HFFc6 (cell line): ENCODE measurements around the gene PGD. TPM values are rescaled to one million over a fixed set of nuclear protein-coding genes. Genes with fewer than 3 reads are reported as not detected.

Experiments
- DNase-seq: peaks from one replicate; pipeline ENCODE4 v3.0.0-alpha.2; 2018
- H3K27ac Mint-ChIP-seq: 2 replicates; pipeline ENCODE4 v1.8.0; 2020; ENCODE audit warnings: mild to moderate bottlenecking, mixed read lengths
- H3K27me3 Mint-ChIP-seq: 2 replicates; pipeline ENCODE4 v1.8.0; 2021; ENCODE audit warnings: mild to moderate bottlenecking, moderate library complexity, mixed read lengths; ENCODE audit not compliant: insufficient read depth
- H3K36me3 Mint-ChIP-seq: 2 replicates; pipeline ENCODE4 v1.8.0; 2021; ENCODE audit warnings: low read depth, mixed read lengths
- H3K4me1 Mint-ChIP-seq: 2 replicates; pipeline ENCODE4 v1.8.0; 2020; ENCODE audit warnings: low read depth, mixed read lengths
- H3K4me3 Mint-ChIP-seq: 2 replicates; pipeline ENCODE4 v1.8.0; 2020; ENCODE audit warnings: mild to moderate bottlenecking, moderate library complexity, mixed read lengths
- H3K9me3 Mint-ChIP-seq: 2 replicates; pipeline ENCODE4 v1.8.0; 2020; ENCODE audit warnings: mild to moderate bottlenecking, mixed read lengths
- total RNA-seq, 6 experiments: library from RNA; stranded (reverse); fragmentation: NEBNext Ultra II Directional; extraction: Animal tissue kit (Norgen Biotek cat#: 25700); gene quantifications; 2 replicates in 1 of 6; 3 replicates in 5 of 6; pipeline ENCODE4 v1.2.3, GENCODE V29; 2021
- TF ChIP-seq, protein P1 (sequence below): fragments of 200-600 bp; sonication (generic); IDR thresholded peaks from 2 replicates; pipeline ENCODE4 v1.5.0; 2021; ENCODE audit warnings: antibody characterized with exemption, mild to moderate bottlenecking

PGD gene
- total RNA-seq, 6 experiments from 2014 or later, result 131 to 235 (median 220) TPM

DNA sequence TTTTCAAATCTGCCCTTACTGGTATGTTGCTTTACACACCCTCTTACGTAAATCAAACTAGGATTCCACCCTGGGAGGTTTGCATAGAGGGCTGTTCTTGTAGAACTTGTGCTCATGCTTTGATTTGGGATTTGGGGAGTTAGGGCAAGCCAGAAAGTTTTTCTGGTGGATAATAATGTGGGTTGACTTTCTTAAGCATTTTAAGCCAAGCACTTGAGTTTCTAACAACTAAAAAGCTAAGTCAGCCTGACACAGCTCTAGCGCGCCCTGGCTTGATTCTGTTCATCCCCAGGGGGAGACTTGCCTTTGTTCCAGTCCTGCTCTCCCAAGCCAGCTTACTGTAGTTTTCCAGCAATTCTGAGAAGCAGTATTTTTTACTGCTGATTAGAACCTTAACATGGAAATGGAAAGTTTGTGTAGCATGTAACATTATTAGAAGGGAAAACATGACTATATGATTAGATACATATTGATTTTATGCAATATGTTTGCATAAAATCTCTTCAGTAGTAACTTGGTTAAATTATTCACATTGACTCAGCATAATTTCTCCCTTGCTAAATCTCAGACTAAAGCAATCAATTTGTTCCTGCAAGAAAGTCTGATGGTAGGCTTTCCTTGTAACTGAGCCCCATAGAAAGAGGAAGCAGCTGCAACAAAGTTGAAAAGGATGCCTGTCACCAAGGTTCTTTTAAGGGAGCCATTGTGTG lies 11.0 kb upstream of the PGD start:
- H3K27ac Mint-ChIP-seq, result peak overlapping the region; percentile 97
- TF ChIP-seq, protein P1, sequence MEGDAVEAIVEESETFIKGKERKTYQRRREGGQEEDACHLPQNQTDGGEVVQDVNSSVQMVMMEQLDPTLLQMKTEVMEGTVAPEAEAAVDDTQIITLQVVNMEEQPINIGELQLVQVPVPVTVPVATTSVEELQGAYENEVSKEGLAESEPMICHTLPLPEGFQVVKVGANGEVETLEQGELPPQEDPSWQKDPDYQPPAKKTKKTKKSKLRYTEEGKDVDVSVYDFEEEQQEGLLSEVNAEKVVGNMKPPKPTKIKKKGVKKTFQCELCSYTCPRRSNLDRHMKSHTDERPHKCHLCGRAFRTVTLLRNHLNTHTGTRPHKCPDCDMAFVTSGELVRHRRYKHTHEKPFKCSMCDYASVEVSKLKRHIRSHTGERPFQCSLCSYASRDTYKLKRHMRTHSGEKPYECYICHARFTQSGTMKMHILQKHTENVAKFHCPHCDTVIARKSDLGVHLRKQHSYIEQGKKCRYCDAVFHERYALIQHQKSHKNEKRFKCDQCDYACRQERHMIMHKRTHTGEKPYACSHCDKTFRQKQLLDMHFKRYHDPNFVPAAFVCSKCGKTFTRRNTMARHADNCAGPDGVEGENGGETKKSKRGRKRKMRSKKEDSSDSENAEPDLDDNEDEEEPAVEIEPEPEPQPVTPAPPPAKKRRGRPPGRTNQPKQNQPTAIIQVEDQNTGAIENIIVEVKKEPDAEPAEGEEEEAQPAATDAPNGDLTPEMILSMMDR, result peak; percentile 27; the same call in 1 of the 2 replicates
- peak overlapping the region; percentile 71 for H3K4me3 Mint-ChIP-seq
- H3K36me3 Mint-ChIP-seq, result peaks cover 10% of the 10 kb centered on the region
- no peaks in the 10 kb centered on the region for H3K9me3 Mint-ChIP-seq
- peaks cover 22% of the 10 kb centered on the region for H3K4me1 Mint-ChIP-seq
- peaks cover 3% of the 10 kb centered on the region for H3K27me3 Mint-ChIP-seq
- DNase-seq, result peak; percentile 80

DNA sequence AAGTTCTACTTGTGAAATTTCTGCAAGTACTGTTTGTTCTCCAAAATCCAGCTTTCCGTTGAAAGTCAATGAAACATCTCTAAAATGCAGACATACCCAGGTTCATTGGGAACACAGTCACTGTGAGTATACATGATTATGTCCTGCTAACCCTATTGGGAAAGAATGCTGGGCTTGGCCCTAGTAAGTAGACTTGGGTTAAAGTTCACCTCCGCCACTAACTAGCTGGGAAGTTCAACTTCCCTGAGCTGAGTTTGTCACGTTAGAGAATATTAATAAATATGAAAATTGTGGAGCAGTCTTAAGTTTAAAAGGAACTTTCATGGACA lies 10.5 kb upstream of the PGD start:
- peaks cover 22% of the 10 kb centered on the region for H3K4me1 Mint-ChIP-seq
- TF ChIP-seq, protein P1, result no peak
- peak overlapping the region; percentile 71 for H3K4me3 Mint-ChIP-seq
- peak overlapping the region; percentile 97 for H3K27ac Mint-ChIP-seq
- DNase-seq, result no peak
- peaks cover 8% of the 10 kb centered on the region for H3K36me3 Mint-ChIP-seq
- peaks cover 3% of the 10 kb centered on the region for H3K27me3 Mint-ChIP-seq
- no peaks in the 10 kb centered on the region for H3K9me3 Mint-ChIP-seq

DNA sequence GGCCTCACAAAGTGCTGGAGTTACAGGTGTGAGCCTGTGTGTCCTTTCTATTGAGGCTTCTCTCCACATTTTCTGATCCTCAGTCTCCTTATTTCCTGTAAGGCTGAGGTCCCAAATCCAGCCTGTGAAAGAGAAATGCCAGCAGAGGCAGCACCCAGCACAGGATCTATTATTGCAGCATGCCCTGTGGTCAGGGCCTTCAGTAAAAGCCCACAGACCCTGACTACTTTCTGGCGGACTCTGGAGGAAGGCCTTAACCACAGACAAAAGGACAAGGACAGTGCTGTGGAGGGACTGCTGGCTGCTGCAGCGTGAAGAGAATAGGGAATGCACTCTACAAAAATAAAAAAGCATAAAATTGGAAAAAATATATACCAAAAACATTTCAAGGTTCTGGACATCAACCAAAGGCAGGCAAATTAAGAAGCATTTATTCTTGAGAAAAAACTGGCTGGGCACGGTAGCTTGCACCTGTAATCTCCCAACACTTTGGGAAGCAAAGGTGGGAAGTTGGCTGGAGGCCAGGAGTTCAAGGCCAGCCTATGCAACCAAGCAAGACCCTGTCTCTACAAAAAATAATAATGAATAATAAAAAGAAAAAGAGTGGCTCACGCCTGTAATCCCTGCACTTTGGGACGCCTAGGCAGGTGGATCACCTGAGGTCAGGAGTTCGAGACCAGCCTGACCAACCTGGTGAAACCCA lies 9.4 kb upstream of the PGD start:
- H3K36me3 Mint-ChIP-seq, result peaks cover 11% of the 10 kb centered on the region
- no peak overlapping the region for H3K4me3 Mint-ChIP-seq
- TF ChIP-seq, protein P1, result no peak
- H3K27ac Mint-ChIP-seq, result peak overlapping the region; percentile 36
- peaks cover 22% of the 10 kb centered on the region for H3K4me1 Mint-ChIP-seq
- peaks cover 3% of the 10 kb centered on the region for H3K27me3 Mint-ChIP-seq
- H3K9me3 Mint-ChIP-seq, result peaks cover 9% of the 10 kb centered on the region
- DNase-seq, result no peak

DNA sequence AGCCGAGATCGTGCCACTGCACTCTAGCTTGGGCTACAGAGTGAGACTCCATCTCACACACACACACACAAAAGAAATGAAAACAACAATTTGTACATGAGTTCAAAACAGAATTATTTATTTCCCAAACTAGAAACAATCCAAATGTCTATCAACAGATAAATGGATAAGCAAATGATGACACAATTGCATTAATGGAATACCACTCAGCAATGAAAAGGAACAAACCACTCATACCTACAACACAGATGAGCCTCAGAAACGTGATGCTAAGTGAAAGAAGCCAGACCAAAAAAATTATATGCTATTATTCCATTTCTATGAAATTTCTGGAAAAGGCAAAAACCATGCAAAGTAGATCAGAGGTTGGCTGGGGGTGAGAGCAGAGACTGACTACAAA lies 2.0 kb upstream of the PGD start:
- TF ChIP-seq, protein P1, result no peak
- Mint-ChIP-seq H3K36me3 (peaks cover 26% of the 10 kb centered on the region), H3K27me3 (peaks cover 9% of the 10 kb centered on the region), H3K4me3 (peak overlapping the region; percentile 48), H3K9me3 (peaks cover 9% of the 10 kb centered on the region), H3K4me1 (peaks cover 26% of the 10 kb centered on the region), H3K27ac (no peak overlapping the region)
- DNase-seq, result no peak

DNA sequence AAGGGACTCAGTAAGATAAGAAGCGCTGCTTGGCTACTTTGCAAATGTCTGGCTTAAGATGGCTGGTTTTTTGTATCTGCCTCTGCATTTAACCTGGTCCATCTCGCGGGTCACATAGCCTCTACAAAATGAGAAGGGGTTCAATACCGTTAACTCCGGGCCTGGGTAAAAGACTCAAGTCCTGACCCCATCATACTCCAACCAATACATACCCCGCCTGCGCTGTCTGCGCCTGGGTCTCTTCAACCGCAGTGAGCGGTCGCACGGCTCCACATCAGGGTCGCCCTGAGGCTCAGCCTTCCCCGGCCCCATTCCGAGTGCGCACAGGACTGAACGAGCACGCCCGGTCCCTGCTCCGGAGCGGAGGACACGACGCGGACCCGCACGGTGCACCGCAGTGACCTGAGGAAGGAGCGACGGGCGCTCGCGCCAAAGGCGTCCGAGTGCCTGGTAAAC lies 558 bp upstream of the PGD start:
- no peak for DNase-seq
- Mint-ChIP-seq H3K4me3 (peak overlapping the region; percentile 92), H3K9me3 (peaks cover 9% of the 10 kb centered on the region), H3K27me3 (peaks cover 6% of the 10 kb centered on the region), H3K27ac (peak overlapping the region; percentile 90), H3K4me1 (peaks cover 38% of the 10 kb centered on the region), H3K36me3 (peaks cover 30% of the 10 kb centered on the region)
- TF ChIP-seq, protein P1, result no peak
